ENCODE data around the gene SLC38A1. TPM values are rescaled to one million over a fixed set of nuclear protein-coding genes. Genes with fewer than 3 reads are reported as not detected.

SLC38A1 gene
- total RNA-seq (100 to 1,000 TPM; 120 to 221 (median 142) TPM), polyA plus RNA-seq (10 to 100 TPM; 32.0 to 71.5 TPM)
- long read RNA-seq, donor 1, full-length matches to known transcripts = 63 of 166 reads
- long read RNA-seq, donor 1, partial matches to known transcripts = 14 of 166 reads
- long read RNA-seq, donor 1, other reads (novel, unspliced or antisense) = 89 of 166 reads
- long read RNA-seq, donor 2, full-length matches to known transcripts = 65 of 154 reads
- long read RNA-seq, donor 2, partial matches to known transcripts = 7 of 154 reads
- long read RNA-seq, donor 2, other reads (novel, unspliced or antisense) = 82 of 154 reads
- long read RNA-seq, donor 3, full-length matches to known transcripts = 380 of 833 reads
- long read RNA-seq, donor 3, partial matches to known transcripts = 117 of 833 reads
- long read RNA-seq, donor 3, other reads (novel, unspliced or antisense) = 336 of 833 reads

DNA sequence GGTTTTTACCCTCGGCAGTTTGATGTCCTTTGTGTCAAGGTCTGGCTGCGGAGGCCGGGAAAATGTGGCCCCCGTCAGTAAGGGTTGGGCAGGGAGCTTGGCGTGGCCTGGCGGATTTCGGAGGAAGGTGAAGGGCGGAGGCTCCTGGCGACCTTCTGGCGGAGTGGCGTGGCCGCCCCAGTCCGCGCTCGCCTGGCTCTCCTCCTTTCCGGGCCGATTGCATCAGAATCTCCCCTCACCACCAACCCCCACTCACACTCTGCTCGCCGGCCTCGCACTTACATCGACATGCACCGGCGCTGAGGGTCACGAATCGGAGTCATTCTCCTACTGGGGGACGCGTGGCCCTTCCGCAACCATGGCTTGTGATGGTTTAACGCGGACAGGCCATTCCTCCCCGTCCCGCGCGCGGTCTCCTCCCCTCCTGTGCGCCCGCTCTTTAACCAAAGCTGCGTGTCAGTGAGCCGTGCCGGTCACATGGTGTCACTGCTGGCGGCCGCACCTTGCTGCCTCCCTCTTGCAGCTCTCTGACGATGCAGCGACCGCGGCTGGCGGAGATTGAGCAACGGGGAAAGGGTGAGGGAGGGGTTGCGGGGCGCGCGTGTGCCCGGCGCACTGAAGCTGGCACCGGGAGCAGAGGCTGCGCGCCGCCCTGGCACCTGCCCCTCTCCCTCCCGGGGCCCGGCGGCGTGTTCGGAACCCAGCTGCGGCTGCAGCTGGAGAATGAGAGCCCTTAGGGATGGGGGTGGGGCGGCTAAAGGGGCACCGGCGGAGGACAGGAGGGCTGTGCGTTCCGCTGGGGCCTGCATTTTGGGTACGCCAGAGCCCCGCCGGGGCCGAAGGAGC, at the start of gene SLC38A1:
Gene SLC38A1 (minus strand): TSS at position 461 of the 846 bp plus-strand sequence. CDS start 29,243 bp downstream, outside the sequence.
- H3K27me3 ChIP-seq = peaks cover 0 to 36% (median 6%) of the 10 kb centered on the region in 7 donors
- 0 to 1% methylated on average over 71 to 73 of the region's 73 CpGs for WGBS, 2 donors
- ATAC-seq (peak; percentile 73 to 89 (median 85)), DNase-seq (peak; percentile 75 to 83)
- H3K27ac ChIP-seq = peak within 1 kb of the TSS; percentile 37 to 91 (median 81)
- H3K9me3 ChIP-seq = no peaks in the 10 kb centered on the region
- intact Hi-C loops (cut with DNase I) = loop anchor here in 7 of 10 donors (2.0 to 10.0 kb wide), 8 partner anchors 54 to 144 kb away; no protein-coding TSS in a partner anchor
- peak in 1 of 9 donors; percentile 3 for TF ChIP-seq CTCF (IDR thresholded peaks at IDR 0.05)
- peak within 1 kb of the TSS; percentile 47 to 75 (median 62) for H3K4me3 ChIP-seq
- no peaks in the 10 kb centered on the region for H3K36me3 ChIP-seq
- H3K4me1 ChIP-seq = peaks cover 0 to 53% (median 22%) of the 10 kb centered on the region in 9 donors

GRCh38 chr12:46318037-46318436, 49.2 kb upstream of the SLC38A1 start:
- DNase-seq (no peak), ATAC-seq (no peak)
- no peak for TF ChIP-seq CTCF (IDR thresholded peaks at IDR 0.05)
- Histone ChIP-seq H3K36me3 (no peaks in the 10 kb centered on the region), H3K4me1 (no peaks in the 10 kb centered on the region), H3K27me3 (peaks cover 0 to 3% (median 0%) of the 10 kb centered on the region in 7 donors), H3K4me3 (no peak overlapping the region), H3K27ac (no peak overlapping the region), H3K9me3 (peaks cover 0 to 13% (median 6%) of the 10 kb centered on the region in 11 donors)
- WGBS, 2 donors = 64% methylated on average over 5 of the region's 5 CpGs
- intact Hi-C loops (cut with DNase I) = no loop called here

GRCh38 chr12:46304070-46304469, 35.2 kb upstream of the SLC38A1 start:
- no peaks in the 10 kb centered on the region for H3K27me3 ChIP-seq
- WGBS, 2 donors = 53 to 59% methylated on average over 3 of the region's 3 CpGs
- H3K4me3 ChIP-seq = no peak overlapping the region
- DNase-seq (no peak), ATAC-seq (peak in 2 of 8 donors; percentile 32 to 46)
- no peaks in the 10 kb centered on the region for H3K36me3 ChIP-seq
- intact Hi-C loops (cut with DNase I) = loop anchor here in 5 of 10 donors (5.0 to 10.0 kb wide), 4 partner anchors 149 to 179 kb away; no protein-coding TSS in a partner anchor
- no peak for TF ChIP-seq CTCF (IDR thresholded peaks at IDR 0.05)
- H3K9me3 ChIP-seq = peaks cover 0 to 34% (median 15%) of the 10 kb centered on the region in 11 donors
- peaks cover 0 to 29% (median 18%) of the 10 kb centered on the region in 9 donors for H3K4me1 ChIP-seq
- peak overlapping the region in 1 of 10 donors; percentile 6 for H3K27ac ChIP-seq
